GM12864 (cell line): Measurements from ENCODE around the gene SLTM.
"Not testable (repeated sequence)": the region's sequence is repeated elsewhere in the genome, so short reads cannot be mapped to it uniquely, and the experiment has no call there.

Experiments used
- DNase-seq: peaks from one replicate; pipeline ENCODE4 v3.0.0-alpha.2; 2011; ENCODE audit warnings: low read depth
- H3K4me3 ChIP-seq: 2 replicates; pipeline ENCODE4 v1.5.1; 2011; ENCODE audit warnings: mild to moderate bottlenecking, low read depth, low read length, control low read depth
- TF ChIP-seq, protein P1 (sequence below): IDR thresholded peaks from 2 replicates; pipeline ENCODE4 v1.5.1; 2011; ENCODE audit warnings: low read depth, mild to moderate bottlenecking, moderate library complexity, low read length, control low read depth, inconsistent platforms; ENCODE audit errors: missing control alignments

Gene SLTM

DNA sequence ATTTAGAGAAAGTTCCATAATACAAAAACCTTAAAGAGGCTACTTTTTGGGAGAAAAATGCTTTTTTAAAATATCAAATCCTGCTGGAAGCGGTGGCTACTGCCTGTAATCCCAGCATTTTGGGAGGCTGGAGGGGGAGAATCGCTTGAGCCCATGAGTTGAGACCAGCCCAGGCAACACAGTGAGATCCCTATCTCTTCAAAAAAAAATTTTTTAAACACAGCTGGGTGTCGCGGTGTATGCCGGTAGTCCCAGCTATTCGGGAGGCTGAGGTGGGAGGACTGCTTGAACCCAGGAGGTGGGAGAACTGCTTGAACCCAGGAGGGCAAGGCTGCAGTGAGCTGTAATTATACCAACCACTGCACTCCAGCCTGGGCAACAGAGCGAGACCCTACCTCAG is 14.2 kb downstream of the SLTM start:
- DNase-seq, result no peak
- TF ChIP-seq, protein P1, sequence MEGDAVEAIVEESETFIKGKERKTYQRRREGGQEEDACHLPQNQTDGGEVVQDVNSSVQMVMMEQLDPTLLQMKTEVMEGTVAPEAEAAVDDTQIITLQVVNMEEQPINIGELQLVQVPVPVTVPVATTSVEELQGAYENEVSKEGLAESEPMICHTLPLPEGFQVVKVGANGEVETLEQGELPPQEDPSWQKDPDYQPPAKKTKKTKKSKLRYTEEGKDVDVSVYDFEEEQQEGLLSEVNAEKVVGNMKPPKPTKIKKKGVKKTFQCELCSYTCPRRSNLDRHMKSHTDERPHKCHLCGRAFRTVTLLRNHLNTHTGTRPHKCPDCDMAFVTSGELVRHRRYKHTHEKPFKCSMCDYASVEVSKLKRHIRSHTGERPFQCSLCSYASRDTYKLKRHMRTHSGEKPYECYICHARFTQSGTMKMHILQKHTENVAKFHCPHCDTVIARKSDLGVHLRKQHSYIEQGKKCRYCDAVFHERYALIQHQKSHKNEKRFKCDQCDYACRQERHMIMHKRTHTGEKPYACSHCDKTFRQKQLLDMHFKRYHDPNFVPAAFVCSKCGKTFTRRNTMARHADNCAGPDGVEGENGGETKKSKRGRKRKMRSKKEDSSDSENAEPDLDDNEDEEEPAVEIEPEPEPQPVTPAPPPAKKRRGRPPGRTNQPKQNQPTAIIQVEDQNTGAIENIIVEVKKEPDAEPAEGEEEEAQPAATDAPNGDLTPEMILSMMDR, result no peak
- no peak overlapping the region for H3K4me3 ChIP-seq

DNA sequence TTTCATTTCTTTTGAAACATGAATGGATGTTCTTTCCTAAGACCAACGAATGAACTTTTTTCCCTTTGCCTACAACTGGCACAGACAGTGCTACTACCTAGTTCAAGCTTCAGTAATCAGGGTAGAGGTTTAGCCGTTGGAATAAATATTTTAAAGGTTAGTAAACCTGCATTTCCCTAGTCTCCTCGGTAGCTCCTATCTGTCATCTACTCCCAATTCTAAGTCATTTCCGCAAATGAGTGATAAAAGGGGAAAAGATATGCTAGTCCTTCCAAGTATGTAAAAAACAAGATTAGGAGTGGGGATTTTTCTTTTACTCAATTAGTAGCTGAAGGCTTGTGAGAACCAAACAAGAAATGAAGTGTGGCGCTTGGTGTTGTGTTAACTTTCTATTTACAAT is 15.2 kb downstream of the SLTM start:
- no peak for DNase-seq
- no peak overlapping the region for H3K4me3 ChIP-seq
- TF ChIP-seq, protein P1, result no peak

DNA sequence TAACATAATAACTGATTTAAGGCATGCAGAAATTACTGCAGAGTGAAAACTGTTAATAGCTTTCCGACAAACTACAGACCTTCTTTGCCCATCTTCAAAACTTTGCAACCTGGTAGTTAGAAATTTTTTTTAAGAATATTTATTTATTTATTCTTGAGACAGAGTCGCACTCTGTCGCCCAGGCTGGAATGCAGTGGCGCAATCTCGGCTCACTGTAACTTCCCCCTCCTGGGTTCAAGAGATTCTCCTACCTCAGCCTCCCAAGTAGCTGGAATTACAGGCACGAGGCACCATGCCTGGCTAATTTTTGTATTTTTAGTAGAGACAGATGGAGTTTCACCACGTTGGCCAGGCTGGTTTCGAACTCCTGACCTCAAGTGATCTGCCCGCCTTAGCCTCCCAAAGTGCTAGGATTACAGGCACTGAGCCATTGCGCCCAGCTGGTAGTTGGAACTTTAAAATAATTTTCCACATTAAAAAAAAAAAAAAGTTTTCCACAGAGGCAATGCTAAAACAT is 15.8 kb downstream of the SLTM start:
- not testable (repeated sequence) for DNase-seq, H3K4me3 ChIP-seq

DNA sequence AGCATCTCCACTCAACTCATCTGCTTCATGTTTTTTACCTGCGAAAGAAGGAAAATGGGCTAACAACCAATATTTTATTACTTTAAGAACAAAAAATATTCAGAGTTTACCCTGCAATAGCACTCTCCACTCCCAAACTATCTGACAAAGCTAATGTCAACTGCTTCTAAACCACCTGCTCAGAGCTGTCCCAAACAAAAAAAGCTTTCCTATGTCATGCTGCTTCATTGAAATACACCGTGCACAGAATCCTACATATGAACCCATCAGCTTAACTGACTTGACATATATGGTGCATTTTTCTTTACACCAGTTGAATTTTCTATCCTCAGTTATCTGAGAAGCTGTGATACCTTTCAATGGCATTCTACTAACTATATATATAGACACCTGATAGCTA is 16.5 kb downstream of the SLTM start:
- no peak for DNase-seq
- no peak overlapping the region for H3K4me3 ChIP-seq
- TF ChIP-seq, protein P1, result no peak

DNA sequence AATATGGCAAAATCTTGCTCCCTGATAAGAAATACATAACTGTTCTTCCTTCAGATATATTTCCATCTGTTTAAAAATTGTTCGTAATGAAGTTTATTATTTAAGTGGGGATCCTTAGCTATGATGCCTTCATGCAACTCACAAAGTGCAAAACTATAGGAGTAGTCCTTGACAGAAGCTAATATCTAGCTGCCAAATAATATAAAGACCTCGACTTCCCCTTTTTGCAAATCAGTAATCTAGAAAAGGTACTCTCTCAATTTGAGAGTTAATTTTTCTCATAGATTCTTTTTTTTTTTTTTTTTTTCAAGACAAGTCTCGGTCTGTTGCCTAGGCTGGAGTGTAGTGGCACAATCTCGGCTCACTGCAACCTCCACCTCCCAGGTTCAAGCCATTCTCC is 23.0 kb downstream of the SLTM start:
- TF ChIP-seq, protein P1, result no peak
- DNase-seq, result no peak
- H3K4me3 ChIP-seq, result no peak overlapping the region

DNA sequence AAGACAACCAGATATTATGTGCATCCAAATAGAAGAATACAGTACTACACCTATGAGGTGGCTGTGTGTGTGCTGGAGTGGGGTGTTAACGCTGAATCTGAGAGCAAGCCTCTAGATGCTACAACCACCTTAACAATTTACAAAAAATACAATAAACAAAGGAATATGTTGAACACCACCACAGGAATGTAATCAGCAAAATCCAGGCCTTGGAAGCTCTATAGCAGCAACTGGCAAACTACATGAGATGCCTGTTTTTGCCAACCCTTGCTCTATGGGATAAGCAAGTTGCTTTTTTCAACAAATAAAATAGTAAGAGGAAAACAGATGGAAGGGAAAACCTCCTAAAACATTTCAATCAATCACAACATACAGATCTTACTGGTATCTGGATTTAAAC is 23.9 kb downstream of the SLTM start:
- no peak for DNase-seq
- TF ChIP-seq, protein P1, result no peak
- H3K4me3 ChIP-seq, result no peak overlapping the region

DNA sequence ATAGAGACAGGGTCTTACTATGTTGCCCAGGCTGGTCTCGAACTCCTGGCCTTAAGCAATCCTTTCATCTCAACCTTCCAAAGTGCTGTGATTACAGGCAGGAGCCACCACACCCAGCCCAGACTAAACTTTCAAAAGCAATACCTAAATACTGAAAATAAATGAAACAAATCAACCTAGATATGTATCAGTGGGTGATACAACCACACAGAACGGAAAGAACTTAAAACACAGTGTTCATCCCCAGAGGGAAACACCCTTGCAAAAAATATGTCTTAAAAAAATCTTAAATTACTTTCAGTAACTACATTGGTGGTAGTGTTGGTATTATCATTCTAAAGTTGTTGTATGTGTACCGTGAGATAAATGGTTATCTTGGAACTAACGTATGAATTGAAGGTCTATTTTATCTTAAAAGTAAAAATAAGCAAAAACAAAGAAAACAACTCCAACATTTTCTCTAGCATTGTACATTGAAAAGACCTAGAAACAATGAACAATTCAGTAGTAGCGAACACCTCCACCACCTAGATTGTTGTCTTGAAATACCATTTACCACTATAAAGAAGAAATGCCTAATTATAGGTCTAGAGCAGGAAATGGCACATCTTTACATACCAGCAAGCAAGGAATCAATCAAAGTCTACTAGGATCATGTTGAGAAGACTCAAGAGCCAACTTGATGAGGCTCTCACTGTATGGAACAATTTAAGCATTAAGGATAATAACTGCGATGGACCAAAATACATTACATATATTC is 24.7 kb downstream of the SLTM start:
- no peak for DNase-seq
- TF ChIP-seq, protein P1, result no peak
- H3K4me3 ChIP-seq, result no peak overlapping the region
